Right forelimb (tissue), 1 donor: ENCODE data around the gene RNF223.
A peak's percentile ranks its signal among the peaks of the same experiment; 100 is the strongest.
"Not testable (repeated sequence)": the region's sequence is repeated elsewhere in the genome, so short reads cannot be mapped to it uniquely, and the experiment has no call there.

Source experiments
- DNase-seq: peaks from one replicate; pipeline ENCODE4 v3.0.0-alpha.2; 2018

The RNF223 gene

GRCh38 chr1:1071486-1072298, 2.4 kb downstream of the RNF223 start:
- DNase-seq: no peak

DNA sequence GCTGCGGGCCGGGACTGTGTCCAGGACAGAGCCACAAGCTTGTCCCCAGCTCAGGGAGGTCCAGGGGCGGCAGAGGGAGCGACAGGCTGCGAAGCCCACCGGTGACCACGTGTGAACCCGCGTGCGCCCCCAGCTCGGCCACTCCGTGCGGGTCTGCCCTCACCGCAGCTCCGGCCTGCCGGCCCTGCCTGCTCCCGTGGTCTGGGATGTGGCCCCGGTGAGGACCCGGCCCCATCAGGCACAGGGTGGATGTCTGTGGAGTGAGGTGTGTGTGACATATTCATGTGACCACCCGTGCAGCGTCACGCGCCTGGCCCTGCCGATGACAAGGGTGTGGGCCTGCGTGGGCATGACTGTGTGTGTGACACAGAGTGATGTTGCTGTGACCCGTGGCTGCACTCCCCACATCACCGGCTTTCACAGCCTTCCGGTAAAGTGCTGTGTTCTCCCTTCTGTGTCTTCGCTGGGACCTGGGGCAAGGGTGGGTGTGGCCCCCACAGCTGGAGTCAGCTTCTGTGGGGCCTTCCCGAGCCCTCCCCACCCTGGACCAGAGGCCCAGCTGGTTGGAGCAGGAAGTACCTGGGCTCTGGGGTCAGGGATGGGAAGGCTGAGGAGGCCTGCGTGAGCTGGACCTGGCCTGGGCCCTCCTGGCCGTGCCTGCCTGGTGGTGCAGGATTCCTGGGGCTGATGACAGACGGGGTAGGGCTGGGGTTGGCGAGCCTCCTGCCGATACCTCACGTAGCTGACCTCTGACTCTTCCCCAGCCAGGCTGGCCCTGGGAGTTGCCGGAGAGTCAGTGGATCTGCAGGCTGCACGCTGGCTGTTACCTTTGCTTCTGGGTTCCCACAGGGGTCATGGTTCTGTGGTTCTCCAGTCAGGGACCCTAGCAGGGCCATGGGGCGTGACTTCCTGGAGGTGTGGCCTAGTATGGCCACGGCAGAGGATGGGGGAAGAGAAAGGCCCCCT, 4.1 kb downstream of the RNF223 start:
- no peak for DNase-seq

GRCh38 chr1:1069056-1069710, 4.9 kb downstream of the RNF223 start:
- peak; percentile 66 for DNase-seq

DNA sequence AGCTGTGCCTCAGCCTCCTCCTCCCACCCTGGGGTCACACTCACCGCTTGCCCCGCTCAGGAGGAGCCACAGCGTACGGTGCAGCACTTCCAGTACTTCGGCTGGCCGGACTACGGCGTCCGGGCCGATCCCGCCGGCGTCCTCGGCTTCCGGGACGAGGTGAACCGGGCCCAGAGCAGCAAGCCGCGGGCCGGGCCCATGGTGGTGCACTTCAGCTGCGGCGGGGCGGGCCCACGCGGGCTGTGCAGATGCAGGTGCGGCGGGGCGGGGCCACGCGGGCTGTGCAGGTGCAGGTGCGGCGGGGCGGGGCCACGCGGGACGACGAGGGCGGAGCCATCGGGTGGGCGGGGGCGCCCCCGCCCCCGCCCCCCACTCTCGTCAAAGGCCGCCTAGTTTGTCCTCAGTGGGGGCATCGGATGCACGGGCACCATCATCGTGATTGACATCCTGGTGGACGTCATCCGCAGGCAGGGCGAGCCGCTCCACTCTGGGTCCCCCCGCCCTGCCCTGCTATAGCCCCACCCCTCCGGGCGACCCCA, 5.5 kb downstream of the RNF223 start:
- DNase-seq: no peak

DNA sequence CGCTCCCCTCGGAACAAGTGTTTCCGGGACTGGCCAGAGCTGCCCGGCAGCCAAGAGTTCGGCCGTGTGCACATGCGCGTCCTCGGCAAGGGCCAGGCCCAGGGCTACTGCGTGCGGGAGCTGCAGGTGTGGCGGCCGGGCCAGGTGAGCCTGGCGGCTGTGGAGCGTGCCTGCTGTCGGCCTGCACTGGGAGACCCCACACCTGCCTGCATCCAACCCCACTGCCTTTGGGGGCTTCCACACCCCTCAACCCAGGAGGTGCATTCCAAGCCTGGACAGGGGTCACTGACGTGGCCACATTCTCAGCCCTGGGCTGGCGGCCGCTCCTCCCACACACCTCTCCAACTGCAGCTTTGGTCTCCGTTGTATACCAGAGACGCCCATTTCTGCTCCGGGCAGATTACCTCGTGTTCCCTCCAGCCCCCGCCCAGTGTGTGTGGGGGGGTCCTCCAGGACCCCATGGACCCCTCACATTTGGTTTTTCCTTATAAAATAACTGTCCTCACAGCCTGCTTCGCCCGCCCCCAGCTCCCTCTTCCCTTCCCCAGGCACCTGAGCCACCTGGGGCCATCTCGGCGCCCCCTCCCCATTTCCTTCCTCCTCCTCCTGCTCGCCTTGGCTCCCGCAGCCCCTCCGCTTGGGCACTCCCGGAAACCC, 6.1 kb downstream of the RNF223 start:
- no peak for DNase-seq

DNA sequence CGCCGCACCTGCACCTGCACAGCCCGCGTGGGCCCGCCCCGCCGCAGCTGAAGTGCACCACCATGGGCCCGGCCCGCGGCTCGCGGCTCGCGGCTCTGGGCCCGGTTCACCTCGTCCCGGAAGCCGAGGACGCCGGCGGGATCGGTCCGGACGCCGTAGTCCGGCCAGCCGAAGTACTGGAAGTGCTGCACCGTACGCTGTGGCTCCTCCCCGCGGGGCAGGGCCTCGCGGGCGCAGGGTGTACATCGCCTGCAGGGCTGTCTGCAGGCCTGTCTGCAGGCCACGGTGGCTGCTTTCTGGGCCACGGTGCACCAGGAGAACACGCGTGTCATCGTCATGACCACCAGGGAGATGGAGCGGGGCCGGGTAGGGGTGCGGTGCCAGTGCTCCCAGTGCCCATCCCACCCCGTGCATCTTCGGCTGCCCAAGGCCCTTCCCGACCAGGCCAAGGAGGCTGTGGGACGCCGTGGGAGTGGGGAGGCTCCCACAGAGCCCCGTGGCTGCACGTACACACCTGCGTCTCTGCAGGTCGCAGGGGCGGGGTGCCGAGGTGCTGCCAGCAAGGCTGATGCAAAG, 6.7 kb downstream of the RNF223 start:
- DNase-seq: no peak

DNA sequence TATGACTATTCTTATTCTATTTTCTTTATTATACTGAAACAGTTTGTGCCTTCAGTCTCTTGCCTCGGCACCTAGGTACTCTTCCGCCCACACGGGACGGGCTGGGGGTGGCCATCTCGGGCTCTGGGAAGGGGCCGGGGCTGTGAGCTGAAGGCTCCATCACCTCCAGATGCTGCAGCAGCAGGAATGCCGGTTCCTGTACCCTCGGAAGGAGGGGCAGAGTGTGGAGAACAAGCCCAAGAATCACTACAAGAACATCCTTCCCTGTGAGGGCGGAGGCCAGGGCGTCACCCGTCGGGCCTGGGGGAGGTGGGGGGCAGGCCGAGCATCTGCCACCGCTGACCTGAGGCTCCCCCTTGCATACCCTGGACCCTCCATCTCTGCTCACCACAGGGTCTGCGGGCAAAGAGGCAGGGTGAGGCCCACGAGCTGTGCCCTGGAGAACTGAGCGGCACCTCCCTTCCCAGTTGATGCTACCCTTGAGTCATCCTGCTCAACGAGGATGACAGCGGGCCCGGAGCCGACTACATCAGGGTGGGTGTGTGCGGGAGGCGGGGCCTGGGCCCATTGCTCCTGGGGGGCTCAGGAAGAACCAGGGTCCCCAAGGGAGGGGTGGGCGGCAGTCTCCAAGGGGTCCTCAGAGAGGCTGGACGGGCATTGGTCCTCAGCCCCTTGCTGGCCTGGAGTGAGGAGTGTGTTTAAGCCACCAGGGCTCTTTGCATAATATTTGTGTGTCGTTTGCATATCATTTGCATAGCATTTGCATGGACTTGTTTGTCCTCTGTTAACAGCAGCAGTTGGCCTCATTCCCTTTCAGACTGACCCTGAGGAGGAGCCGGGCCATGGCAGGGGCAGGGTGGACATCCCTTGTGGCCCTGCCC, 7.5 kb downstream of the RNF223 start:
- no peak for DNase-seq

DNA sequence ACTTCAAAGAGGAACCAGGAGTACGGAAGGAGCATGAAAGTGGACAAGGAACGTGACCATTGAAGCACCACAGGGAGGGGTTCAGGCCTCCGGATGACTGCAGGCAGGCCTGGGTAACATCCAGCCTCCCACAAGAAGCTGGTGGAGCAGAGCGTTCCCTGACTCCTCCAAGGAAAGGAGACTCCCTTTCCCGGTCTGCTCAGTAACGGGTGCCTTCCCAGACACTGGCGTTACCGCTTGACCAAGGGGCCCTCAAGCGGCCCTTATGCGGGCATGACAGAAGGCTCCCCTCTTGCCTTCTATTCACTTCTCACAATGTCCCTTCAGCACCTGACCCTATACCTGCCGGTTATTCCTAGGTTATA, 8.2 kb downstream of the RNF223 start:
- DNase-seq: not testable (repeated sequence)

- DNase-seq: no peak
Observed at GRCh38 chr1:1065265-1065939, 8.7 kb downstream of the RNF223 start.

DNA sequence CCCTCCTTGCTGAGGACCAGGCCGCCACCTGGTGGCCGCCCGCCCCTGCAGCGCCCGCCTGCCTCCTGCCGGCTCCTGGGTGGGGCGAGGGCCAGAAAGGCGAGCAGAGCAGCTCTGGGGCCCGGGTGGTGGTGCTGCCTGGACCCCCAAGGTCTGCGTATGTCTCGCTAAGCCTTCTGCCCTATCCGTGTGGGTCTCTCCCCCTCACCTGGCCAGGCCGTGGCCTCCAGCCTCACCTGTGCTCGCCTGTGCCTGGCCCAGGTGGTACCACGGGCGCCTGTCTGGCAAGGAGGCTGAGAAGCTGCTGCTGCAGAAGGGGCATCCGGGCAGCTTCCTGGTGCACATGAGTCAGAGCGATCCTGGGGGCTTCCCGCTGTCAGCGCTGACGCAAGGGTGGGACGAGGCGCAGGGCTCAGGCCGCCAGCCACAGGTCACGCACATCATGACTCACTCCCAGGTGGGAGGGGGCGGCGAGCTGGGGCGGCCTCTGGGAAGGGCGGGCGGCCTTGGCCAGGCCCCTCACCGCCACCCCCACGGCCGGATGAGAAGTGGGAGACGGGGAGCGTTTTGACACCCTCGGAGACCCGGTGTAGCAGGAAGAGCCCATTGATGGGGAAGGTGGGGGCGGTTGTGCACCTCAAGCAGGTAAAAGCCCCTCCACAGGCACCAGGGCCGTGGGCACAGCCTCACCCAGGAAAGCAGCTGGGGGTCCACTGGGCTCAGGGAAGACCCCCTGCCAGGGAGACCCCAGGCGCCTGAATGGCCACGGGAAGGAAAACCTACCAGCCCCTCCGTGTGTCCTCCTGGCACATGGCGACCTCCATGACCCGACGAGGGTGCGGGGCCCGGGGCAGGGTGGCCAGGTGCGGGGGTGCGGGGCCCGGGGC, 9.9 kb downstream of the RNF223 start:
- peak; percentile 70 for DNase-seq

- DNase-seq: no peak
Observed at GRCh38 chr1:1063261-1063944, 10.7 kb downstream of the RNF223 start.

DNA sequence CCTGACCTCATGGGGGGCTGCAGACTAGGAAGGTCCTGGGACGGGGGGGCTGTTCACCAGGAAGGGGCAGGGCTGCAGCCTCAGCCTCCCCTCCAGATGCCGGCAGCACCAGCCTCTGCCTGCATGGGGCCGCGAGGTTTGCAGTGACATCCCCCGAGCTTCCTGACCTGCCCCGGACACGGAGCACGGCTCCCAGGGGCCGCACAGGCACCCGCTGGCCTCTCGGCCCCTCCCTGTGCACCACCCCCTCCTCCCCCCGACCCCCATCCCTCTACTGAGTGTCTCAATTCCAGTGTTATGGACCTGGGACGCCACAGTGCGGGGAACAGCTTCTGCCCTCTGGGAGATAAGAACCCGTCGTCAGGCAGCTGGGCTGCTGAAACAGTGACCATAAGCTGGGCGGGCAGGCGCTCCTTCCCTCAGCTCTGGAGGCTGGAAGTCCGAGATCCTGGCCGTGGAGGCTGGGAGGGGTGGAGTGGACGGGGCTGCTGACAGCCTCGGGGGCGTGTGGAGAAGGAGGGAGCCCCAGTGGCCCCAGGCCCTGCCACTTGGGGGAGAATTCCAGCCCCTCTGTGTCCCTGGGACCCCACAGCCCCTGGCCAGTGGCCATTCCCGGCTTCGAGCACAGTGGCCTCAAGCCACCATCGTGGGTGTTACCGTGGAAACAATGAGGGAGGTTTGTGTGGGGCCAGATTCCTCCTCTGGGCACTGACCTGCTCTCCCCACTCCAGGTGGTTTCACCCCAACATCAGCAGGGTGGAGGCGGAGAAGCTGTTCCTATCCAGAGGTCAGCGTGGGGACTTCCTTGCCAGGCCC, 11.6 kb downstream of the RNF223 start:
- DNase-seq: no peak

- no peak for DNase-seq
Observed at GRCh38 chr1:1061682-1062345, 12.3 kb downstream of the RNF223 start.

- DNase-seq: no peak
Observed at GRCh38 chr1:1060281-1061000, 13.7 kb downstream of the RNF223 start.

GRCh38 chr1:1059494-1060280, 14.4 kb downstream of the RNF223 start:
- DNase-seq: peak; percentile 76
